TTC549 (cell line): ENCODE measurements around the gene SHC2.
"Not testable (repeated sequence)": the region's sequence is repeated elsewhere in the genome, so short reads cannot be mapped to it uniquely, and the experiment has no call there.

ENCODE experiments used
- FAIRE-seq: peaks from 2 replicates; lab custom pipeline; 2012; peaks lifted over from hg19 to GRCh38; lab: Jason Lieb, UNC

SHC2 gene

GRCh38 chr19:406971-407510, 53.8 kb downstream of the SHC2 start:
- FAIRE-seq: no peak

GRCh38 chr19:406135-406781, 54.6 kb downstream of the SHC2 start:
- no peak for FAIRE-seq

- no peak for FAIRE-seq
Observed at GRCh38 chr19:405121-405965, 55.5 kb downstream of the SHC2 start.

GRCh38 chr19:403221-404027, 57.4 kb downstream of the SHC2 start:
- FAIRE-seq: no peak

GRCh38 chr19:402786-403185, 58.0 kb downstream of the SHC2 start:
- FAIRE-seq: no peak

GRCh38 chr19:401866-402511, 58.8 kb downstream of the SHC2 start:
- no peak for FAIRE-seq

GRCh38 chr19:400976-401865, 59.6 kb downstream of the SHC2 start:
- no peak for FAIRE-seq

- no peak for FAIRE-seq
Observed at GRCh38 chr19:399370-399769, 61.5 kb downstream of the SHC2 start.

GRCh38 chr19:398719-399118, 62.1 kb downstream of the SHC2 start:
- no peak for FAIRE-seq

GRCh38 chr19:397941-398706, 62.7 kb downstream of the SHC2 start:
- no peak for FAIRE-seq

- no peak for FAIRE-seq
Observed at GRCh38 chr19:397321-397720, 63.5 kb downstream of the SHC2 start.

GRCh38 chr19:395467-395866, 65.4 kb downstream of the SHC2 start:
- FAIRE-seq: no peak

- not testable (repeated sequence) for FAIRE-seq
Observed at GRCh38 chr19:394857-395256, 66.0 kb downstream of the SHC2 start.

GRCh38 chr19:393560-393959, 67.3 kb downstream of the SHC2 start:
- not testable (repeated sequence) for FAIRE-seq

GRCh38 chr19:392375-392970, 68.4 kb downstream of the SHC2 start:
- no peak for FAIRE-seq

GRCh38 chr19:391726-392374, 69.0 kb downstream of the SHC2 start:
- FAIRE-seq: no peak

- no peak for FAIRE-seq
Observed at GRCh38 chr19:391207-391557, 69.7 kb downstream of the SHC2 start.

- FAIRE-seq: no peak
Observed at GRCh38 chr19:390386-391206, 70.2 kb downstream of the SHC2 start.

GRCh38 chr19:389935-390289, 70.9 kb downstream of the SHC2 start:
- no peak for FAIRE-seq
